GM12878 (cell line): ENCODE results near the gene SH3BGRL3.

ENCODE experiments used
- BCL3 ChIP-seq: IDR thresholded peaks from 2 replicates; pipeline ENCODE4 v1.6.1; 2011; ENCODE audit warnings: borderline replicate concordance, low read depth, mild to moderate bottlenecking, moderate library complexity, low read length; ENCODE audit not compliant: insufficient read depth, poor library complexity, severe bottlenecking
- BHLHE40 ChIP-seq, 2 experiments: fragments of 450-650 bp in 1 of 2; IDR thresholded peaks; 2 replicates each; pipeline ENCODE4 v1.6.1; 2011 to 2017; ENCODE audit warnings: low read depth in 2 of 2, borderline replicate concordance in 1 of 2, improper control_type of control experiment in 1 of 2, low read length in 1 of 2, mild to moderate bottlenecking in 1 of 2
- CTCF ChIP-seq, 3 experiments: IDR thresholded peaks in 2 of 3; conservative IDR thresholded peaks in 1 of 3; 2 replicates each; pipeline ENCODE4 v1.5.1; 2011; ENCODE audit warnings: low read depth in 3 of 3, low read length in 3 of 3, mild to moderate bottlenecking in 3 of 3, control low read depth in 2 of 3, moderate library complexity in 2 of 3, inconsistent platforms in 1 of 3, mixed read lengths in 1 of 3; ENCODE audit not compliant: control insufficient read depth in 2 of 3, insufficient read depth in 1 of 3; ENCODE audit errors: extremely low read depth in 1 of 3
- ESRRA ChIP-seq: IDR thresholded peaks from 2 replicates; pipeline ENCODE4 v1.6.1; 2012; ENCODE audit warnings: mild to moderate bottlenecking, low read length, improper control_type of control experiment
- MYC ChIP-seq: IDR thresholded peaks from 2 replicates; pipeline ENCODE4 v1.6.1; 2011; ENCODE audit warnings: mild to moderate bottlenecking, low read length, moderate library complexity, inconsistent platforms; ENCODE audit not compliant: insufficient read depth, insufficient replicate concordance, insufficient read length, severe bottlenecking
- POLR2AphosphoS5 ChIP-seq: IDR thresholded peaks from 2 replicates; pipeline ENCODE4 v1.6.1; 2011; ENCODE audit warnings: mild to moderate bottlenecking, low read length, inconsistent platforms
- SIX5 ChIP-seq: IDR thresholded peaks from 2 replicates; pipeline ENCODE4 v1.6.1; 2011; ENCODE audit warnings: mild to moderate bottlenecking, low read depth, low read length, moderate library complexity; ENCODE audit not compliant: severe bottlenecking
- TAF1 ChIP-seq: IDR thresholded peaks from 2 replicates; pipeline ENCODE4 v1.6.1; 2011; ENCODE audit warnings: mild to moderate bottlenecking, low read depth, low read length, borderline replicate concordance
- ZNF217 ChIP-seq: fragments of 450-650 bp; IDR thresholded peaks from 2 replicates; pipeline ENCODE4 v1.6.1; 2017; ENCODE audit warnings: antibody characterized with exemption, mild to moderate bottlenecking

DNA sequence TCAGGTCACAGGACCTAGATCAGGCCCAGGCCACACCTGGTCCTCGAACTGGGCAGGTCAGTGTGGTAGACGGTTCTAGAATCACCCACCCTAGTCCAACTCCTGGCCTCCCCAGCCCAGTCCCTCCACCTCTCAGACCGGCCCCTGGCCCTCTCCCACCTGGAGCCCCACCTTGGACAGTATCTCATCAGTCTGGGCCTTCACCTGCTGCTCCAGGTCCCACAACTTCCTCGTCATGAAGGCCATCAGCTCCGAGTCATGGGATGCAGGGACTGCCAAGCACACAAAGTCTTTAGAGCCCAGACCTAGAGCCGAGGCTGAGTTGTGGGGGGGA, 17.9 kb downstream of the SH3BGRL3 start:
- TF ChIP-seq TAF1 (no peak), CTCF (IDR thresholded peaks at IDR 0.05 in 2 of 3, conservative IDR thresholded peaks at IDR 0.05 in 1 of 3; ENCODE audit: control insufficient read depth in 2 of 3, extremely low read depth in 1 of 3, insufficient read depth in 1 of 3, low read depth in 3 of 3, low read length in 3 of 3) (no peak), SIX5 (no peak), ESRRA (no peak), ZNF217 (no peak), BHLHE40 (IDR thresholded peaks at IDR 0.05; ENCODE audit: borderline replicate concordance in 1 of 2, low read depth in 2 of 2, low read length in 1 of 2) (no peak), BCL3 (no peak), POLR2AphosphoS5 (no peak), MYC (no peak)
